NCI-H748 (cell line): ENCODE results near the gene SLC12A7.
"Not testable (repeated sequence)": the region's sequence is repeated elsewhere in the genome, so short reads cannot be mapped to it uniquely, and the experiment has no call there.

Experiments
- DNase-seq: peaks from one replicate; lab custom pipeline; 2025; ENCODE audit not compliant: unreplicated experiment; lab: John Stamatoyannopoulos, UW

SLC12A7 gene

GRCh38 chr5:1027631-1028441, 84.0 kb downstream of the SLC12A7 start:
- no peak for DNase-seq

- no peak for DNase-seq
Measured at GRCh38 chr5:1026700-1027621, 84.9 kb downstream of the SLC12A7 start.

- DNase-seq: not testable (repeated sequence)
Measured at GRCh38 chr5:1021969-1022336, 89.9 kb downstream of the SLC12A7 start.

GRCh38 chr5:1021136-1021968, 90.5 kb downstream of the SLC12A7 start:
- DNase-seq: no peak

GRCh38 chr5:1020452-1020961, 91.4 kb downstream of the SLC12A7 start:
- DNase-seq: no peak

GRCh38 chr5:1019001-1019905, 92.6 kb downstream of the SLC12A7 start:
- no peak for DNase-seq

GRCh38 chr5:1018596-1018995, 93.3 kb downstream of the SLC12A7 start:
- DNase-seq: no peak

- no peak for DNase-seq
Measured at GRCh38 chr5:1017691-1018455, 94.0 kb downstream of the SLC12A7 start.

- DNase-seq: no peak
Measured at GRCh38 chr5:1017056-1017455, 94.8 kb downstream of the SLC12A7 start.

GRCh38 chr5:1016476-1016875, 95.4 kb downstream of the SLC12A7 start:
- no peak for DNase-seq

GRCh38 chr5:1016036-1016435, 95.8 kb downstream of the SLC12A7 start:
- DNase-seq: no peak

- DNase-seq: no peak
Measured at GRCh38 chr5:1015507-1015906, 96.4 kb downstream of the SLC12A7 start.

GRCh38 chr5:1014781-1015221, 97.1 kb downstream of the SLC12A7 start:
- no peak for DNase-seq

- DNase-seq: no peak
Measured at GRCh38 chr5:1014346-1014745, 97.5 kb downstream of the SLC12A7 start.

GRCh38 chr5:1013948-1014301, 97.9 kb downstream of the SLC12A7 start:
- DNase-seq: no peak

- no peak for DNase-seq
Measured at GRCh38 chr5:1013238-1013947, 98.5 kb downstream of the SLC12A7 start.

- no peak for DNase-seq
Measured at GRCh38 chr5:1012900-1013237, 99.0 kb downstream of the SLC12A7 start.

GRCh38 chr5:1012313-1012841, 99.5 kb downstream of the SLC12A7 start:
- no peak for DNase-seq
